IPS DF 4.7 (cell line): ENCODE results near the gene MACROD2.

Source experiments
- DNase-seq: peaks from one replicate; pipeline ENCODE4 v3.0.0-alpha.2; 2013; ENCODE audit warnings: low spot score; ENCODE audit errors: extremely low read depth

The MACROD2 gene

DNA sequence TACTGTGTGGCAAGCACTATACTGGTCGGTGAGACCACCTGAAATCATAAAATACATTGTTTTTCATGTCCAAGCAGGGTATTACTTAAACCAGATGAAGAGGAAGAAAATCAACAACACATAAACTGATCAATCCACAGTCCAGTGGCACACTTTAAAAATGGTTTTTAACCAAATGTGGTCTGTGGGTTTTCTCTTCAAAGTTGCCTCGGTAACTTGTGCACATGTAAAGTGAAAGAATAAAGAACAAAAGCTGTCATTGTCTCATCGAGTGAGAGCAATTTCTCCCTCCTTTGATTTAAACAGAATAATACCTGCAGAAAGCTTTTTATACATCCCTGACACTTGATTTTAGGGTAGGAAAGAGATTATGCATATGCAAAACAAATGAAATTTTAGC lies 338.4 kb downstream of the MACROD2 start:
- no peak for DNase-seq

DNA sequence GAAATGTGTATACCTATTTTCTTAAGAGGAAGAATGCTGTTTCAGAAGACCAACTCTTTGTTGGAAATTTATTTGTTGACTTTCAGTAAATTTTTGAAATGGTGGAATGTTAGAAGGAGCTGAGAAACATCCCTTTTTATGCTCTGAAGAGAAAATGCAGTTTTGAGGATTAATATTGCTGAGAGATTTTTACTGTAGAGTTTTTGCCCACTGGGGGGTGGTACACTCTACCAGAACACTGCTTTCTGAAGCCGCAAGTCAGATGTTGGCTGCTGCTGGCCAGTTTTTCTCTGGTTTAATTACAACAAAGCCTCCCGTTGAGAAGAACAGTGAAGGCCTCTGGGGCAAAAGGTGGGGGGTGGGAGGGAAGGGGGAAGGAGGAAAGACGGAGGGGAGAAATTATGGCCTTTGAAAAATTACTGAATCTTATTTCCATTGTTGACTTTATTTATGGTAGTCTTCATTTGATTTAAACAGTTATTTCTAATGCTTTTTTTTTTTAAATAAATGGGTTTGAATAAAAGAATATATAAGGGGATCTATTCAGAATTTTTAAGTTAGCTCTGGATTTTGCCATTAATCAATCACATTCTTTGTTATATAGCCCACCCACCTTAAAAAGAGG lies 339.1 kb downstream of the MACROD2 start:
- no peak for DNase-seq

DNA sequence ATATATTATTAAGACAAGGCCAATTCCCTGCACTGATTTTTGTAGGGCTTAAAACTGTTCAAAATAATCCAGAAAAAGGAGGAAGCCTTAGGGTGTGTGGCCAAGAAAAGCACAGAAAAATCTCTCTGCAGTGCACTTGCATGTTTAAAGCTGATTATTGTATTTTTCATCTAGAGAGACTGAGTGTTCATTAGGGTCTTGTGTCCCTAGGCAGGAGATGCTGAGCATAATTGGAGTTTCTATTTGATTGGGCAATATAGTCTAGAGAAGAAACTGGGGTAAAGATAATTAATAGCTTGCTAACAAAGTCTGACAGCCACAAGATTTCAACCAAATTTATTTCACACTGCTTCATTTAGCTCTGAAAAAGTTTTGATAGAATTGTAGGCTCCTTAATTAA lies 339.7 kb downstream of the MACROD2 start:
- DNase-seq: no peak

DNA sequence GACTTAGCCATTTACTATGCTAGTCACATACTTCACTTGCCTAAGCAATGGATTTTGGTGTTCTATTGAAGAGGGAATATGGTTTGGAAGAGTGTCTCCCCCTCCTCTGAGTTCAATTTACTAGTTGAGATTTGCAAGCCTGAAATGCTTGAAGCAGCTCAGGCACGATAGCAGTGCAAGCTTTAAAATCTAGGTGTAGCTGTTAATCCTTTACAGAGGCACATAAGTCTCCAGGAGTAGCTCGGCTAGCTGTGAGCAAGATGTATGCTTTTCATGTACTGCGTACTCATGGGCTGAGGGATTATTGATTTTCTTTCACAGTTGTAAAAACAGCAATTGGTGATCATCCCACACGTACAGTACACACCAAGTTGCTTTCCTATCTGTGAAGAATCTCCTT lies 341.4 kb downstream of the MACROD2 start:
- no peak for DNase-seq

DNA sequence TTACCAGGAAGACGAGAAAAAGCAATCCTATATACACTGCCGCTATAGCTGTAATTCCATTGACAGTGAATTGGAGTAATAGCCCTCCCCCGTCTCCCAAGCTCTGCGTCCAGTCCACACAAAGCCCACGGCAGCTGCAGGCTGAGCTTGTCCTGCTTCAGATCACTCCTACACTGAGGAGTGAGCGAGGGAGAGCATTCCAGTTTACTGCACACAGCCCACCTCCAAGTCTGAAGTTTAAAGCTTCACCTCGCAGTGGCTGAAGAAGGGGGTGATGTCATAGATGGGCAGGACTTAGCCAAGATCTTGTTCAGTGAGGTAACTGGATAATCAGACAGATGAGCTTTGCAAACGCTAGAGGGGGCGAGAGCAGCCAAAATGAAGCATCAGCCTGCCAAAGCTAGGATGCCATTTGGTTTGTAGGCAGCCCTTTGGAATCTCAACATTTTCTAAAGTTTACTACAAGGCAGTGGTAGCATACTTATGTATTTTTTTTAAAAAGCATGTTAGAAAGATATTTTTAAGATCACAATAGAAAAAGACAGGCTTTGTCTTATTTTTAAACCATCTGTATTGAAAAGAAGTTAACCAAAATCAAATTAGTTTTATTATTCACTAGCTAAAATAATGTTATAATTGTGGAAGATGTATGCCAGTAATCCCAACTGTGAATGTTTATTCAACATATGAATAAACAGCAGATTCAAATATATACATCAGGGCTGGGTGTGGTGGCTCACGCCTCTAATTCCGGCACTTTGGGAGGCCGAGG lies 342.3 kb downstream of the MACROD2 start, which contains the start of gene FLRT3:
TSS of gene FLRT3 (minus strand) at position 213 of the 772 bp plus-strand sequence. CDS start 10,106 bp downstream, outside the sequence.
- DNase-seq: peak; percentile 80

DNA sequence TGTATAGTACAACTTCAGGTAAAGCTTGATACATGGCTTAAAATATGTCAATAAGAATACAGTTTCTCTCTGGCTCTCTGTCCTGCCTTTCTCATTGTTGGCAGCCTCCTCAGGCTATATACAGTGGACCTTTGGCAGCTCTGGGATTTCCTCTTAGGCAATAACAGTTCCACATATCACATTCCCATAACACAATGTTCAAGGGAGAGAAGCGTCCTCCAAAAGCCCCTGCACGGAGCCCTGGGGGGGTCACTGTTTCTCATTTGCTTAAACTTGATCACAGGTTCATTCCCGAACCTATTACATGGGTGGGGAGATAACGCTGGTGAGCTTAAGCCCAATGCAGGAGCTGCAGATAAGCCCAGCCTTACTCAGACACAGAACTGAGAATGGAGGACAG lies 346.5 kb downstream of the MACROD2 start:
- DNase-seq: no peak

DNA sequence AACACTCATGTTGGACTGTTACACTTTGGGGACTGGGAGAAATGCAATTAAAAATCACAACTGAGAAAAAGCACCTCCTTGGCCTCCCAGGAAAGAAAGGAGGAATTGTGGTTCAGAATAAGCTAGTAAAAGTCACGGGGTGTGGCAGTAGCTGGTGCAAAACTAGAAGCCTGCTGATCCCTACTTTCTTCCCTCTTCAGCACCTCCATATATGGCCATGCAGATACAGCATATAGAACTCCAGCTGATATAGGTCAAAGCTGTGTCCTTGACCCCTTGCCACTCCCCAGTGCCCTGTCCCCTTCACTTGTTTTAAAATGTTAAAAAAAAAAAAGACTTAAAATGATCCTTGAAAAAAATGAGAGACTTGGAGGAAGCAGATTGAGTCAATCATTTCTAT lies 347.6 kb downstream of the MACROD2 start:
- no peak for DNase-seq

DNA sequence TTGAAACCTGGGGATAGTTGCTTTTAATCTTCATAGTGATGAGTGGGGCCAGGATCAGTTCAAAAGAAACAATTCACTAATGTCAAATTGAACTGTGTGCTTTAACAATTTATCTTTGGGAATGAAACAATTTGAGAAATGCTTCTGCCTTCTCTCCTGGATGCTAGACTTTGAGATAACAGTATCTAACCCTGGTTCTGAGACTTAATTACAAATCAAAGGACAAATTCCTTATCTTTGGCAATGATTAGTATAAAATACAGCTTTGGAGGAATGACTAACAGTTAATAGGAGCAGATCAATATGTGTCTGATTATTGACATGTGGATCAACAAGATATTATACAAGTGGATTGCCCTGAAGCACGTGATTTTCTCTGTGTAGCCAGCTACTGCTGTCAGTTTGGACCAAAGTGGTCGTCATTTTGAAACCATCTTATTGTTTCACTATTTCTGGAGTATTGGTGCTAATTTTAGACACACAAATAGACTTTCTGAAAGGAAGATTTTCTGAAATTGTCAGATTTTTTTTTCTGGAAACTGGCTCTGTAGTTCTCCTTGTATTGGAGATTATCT lies 348.3 kb downstream of the MACROD2 start:
- no peak for DNase-seq

DNA sequence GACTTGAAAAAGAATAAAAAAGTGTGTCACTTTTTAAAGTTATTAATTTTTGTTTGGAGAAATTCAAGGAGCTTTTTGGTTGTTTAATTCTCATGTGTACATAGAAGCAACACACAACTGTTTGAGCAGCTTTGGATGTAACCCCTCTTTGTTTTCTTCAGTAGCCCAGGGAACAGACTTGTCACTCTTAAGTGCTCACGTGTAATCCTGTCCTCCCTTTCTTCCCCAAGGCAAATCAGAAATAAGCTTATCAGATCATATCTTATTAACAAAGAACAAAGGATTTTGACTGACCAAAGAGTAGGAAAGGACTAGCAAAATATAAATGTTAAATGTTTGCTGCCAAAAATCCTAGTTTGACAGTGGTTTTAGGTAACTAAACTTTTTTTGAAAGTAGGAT lies 349.4 kb downstream of the MACROD2 start:
- no peak for DNase-seq

DNA sequence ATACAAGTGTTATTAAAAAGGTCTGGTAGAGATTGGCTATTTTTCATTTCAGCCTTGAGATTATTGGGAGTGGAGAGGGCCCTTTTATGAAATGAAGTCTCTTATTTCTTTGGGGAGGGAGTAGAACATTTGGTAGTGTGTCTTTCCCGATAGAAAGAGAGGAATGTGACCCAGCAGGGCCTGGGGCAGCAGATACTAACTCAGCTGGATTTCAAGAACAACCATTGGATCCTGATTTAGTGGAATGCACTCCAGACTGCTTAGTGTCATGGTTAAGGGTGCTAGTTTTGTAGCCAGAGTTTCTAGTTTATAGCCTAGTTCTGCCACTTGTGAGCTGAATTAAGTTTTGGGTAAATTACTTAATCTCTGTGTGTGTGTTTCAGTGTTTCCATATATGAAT lies 360.5 kb downstream of the MACROD2 start:
- no peak for DNase-seq

DNA sequence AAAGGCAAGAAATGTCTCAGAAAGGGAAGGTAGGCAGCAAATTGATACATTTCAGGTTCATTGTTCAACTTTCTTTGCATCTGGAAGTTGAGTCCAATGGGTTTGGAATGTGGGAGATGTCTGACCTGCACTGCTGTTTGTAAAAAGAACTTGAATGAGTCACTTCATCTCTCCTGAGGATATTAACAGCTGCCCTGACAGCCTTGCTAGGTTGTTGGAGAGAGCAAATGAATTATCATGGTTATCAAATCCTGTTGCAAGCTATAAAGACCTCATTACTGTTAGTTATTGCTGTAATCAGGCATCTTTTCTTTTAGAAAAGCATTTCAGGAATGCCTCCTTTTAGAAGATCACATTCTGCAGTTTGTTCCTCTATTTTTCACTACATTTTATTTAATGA lies 365.1 kb downstream of the MACROD2 start:
- no peak for DNase-seq

DNA sequence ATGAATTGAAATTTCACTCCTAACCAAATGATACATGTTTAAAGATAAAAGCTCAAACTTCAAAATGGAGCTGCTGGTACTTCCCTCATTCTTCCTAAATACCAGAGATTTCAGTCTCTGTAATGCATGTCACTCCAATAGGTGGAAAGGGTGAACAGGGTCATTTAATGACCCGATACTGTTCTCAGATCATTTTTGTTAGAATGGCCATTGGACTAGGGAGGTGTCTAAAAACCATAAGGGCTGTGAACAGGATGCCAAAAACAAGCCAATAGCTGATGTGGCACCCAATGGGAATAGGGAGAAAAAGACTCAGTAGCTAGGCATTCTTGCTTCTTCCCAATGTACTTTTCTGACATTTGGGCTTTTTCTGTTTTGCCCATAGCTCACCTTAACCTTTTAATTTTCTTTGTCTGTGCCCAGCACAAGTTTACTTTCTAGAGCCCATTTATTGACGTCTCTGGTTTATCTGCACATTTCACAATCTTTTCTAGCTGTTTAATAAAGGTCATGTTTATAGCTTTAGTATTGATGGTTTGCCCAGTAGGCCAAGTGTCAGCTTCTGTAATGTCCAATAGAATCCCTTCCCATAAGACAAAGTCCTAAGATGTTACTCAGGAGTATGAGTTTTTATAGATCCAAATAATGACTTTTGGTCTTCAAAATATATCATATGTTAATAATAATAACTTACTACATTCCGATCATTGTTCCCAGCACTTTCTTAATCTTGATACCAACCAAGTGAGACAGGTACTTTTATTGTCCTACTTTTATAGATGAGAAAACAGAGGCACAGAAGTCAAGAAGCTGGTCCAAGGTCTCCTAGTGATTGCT lies 366.4 kb downstream of the MACROD2 start:
- no peak for DNase-seq

DNA sequence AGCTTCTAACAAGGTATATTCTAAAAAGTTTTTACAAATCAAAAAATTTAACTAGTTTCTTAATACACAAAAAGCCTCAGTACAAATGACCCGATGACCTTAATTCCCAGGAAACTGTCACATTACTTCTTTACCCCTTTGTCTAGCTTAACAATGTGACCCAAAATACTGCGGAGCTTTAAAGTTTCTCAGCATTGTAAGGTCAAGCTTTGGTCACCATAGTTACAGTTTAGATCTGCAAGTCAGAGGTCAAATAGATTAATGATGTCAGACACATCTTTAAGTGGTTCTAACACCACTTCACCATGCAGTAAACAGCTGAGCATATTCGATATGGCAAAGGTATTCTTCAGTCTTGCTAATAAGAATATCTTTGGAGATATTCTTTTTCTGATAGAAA lies 378.9 kb downstream of the MACROD2 start:
- DNase-seq: no peak

DNA sequence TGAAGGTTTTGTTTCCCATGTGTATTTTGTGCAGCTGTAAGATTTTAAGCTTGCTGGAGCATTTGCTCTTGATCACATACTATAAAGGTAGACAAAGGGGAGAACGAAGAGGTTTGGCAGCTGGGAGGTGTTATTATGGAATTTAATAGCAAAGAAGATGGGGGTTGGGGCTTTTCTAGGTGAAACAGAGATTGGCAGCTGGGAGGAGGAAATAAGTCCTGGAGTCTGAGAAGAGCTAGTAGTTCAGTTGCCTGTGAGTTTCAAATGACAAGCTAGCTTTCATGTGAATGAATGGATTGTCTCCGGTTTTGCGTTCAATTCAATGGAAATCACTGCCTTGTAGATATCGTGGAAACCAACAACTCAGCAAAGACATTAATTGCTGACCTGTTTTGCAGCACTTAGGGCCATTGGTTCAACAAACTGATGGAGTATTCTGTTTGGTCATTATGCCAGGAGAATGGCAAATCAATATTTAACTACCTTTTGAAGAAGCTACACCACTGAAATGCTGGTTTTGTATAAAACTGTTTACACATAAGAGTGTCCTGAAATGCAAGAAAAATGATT lies 380.2 kb downstream of the MACROD2 start:
- DNase-seq: no peak

DNA sequence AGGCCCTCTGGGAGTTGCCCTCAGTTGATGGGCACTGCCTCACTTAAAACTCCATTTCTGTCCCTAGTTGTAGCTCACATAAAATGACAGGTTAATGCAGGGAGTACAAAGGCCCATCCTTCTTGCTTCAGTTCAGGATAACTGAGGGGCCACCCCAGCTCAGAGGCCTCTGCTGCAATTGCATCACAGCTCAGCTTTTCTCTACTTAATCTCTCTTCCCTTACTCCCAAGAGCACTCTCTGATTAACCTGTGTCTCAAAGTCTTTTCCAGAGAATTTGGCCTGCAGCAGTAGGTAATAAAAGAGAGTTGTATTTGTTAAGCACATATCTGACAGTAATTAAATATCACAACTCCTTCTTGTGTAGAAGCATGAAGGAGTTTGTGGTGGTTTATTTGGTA lies 383.0 kb downstream of the MACROD2 start:
- no peak for DNase-seq

DNA sequence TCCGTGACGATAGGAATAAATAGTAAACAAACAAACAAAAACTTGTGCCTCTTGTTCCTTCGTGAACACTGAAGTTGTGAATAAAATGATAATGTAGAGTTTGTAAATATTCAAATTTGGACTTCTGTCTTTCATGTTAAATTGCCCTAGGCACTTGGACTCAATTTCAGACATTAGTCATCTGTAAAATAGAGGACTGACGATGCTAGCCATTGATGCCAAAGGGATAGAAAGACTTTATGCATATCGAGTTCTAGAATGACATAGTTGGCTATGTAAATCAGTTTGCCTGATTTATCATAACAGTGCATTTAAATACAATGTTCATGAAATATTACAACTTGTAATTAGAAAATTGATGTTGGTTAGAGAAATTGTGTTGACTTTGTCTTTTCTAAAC lies 388.0 kb downstream of the MACROD2 start:
- DNase-seq: no peak

DNA sequence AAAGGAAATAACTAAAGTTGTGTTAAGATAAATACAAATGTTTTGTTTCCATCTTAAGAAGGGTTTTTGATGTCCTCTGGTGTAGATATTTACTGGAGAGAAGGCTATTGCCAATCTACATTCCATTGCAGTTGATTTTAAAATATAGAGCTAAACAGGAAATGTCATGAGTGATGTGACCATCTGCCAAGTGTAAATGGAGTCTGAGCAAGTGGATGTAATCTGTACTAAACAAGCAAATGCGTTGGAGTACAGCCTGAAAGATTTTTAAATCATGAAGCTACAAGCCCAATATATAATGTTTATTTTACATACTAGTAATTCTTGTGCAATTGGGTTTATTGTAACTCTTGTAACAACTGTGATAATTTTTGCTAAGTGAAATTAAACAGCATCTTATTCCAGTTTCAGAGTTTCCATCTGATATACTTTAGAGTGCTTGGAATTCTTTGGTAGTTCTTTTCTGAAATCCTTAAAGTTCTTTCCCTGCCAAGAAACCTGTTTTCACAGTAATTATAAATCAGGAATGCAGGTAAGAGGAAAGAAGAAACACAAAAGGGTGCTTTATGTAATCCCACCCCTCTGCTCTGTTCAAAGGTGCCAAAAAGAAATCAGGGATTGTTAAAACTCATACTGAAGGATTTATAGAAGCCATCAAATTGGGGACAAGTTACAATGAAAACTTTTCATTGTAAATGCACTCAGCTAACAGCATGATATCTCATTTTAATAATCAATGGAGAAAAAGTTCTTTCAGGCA lies 389.3 kb downstream of the MACROD2 start:
- DNase-seq: no peak

DNA sequence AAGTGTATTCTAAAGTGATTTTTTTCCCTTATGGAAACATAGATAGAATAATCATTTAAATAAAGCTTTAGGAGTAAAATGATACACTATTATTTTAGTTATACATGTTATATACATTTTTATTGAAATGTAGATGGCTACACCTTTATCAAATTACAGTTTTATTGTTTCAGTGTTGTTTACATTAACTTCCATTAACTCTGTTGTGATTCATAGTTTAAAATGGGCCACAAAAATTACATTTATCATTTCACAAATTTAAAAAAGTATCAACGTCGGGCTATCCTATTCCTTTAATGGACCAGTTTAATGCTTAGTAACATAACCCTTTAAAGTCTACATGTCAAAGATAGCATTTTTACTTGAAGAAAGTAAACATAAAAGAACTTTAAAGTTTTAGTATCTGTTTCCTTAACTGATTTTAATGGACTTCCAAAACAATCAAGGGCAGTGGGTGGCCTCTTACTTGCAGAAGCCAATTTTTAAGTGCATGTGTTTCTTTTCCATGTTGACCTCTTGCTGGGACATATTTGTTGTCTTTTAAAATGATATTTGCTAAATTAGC lies 389.9 kb downstream of the MACROD2 start:
- DNase-seq: no peak

DNA sequence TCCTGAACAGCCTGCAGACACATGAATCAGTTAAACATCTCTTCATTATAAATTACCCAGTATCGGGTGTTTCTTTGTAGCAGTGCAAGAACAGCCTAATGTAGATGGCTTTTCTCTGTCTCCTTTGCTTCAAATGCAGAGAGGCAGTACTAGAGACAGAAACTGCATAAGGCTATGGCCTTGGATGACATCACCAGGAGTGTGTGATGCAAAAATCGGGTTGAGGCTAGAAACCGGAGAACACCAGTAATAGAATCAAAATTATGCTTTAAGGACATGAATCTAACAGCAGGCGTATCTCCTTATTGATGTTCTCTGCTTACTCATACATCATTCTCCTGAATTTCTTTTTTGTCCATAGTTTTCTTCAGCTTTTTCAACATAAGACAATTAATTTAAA lies 391.4 kb downstream of the MACROD2 start:
- DNase-seq: no peak

DNA sequence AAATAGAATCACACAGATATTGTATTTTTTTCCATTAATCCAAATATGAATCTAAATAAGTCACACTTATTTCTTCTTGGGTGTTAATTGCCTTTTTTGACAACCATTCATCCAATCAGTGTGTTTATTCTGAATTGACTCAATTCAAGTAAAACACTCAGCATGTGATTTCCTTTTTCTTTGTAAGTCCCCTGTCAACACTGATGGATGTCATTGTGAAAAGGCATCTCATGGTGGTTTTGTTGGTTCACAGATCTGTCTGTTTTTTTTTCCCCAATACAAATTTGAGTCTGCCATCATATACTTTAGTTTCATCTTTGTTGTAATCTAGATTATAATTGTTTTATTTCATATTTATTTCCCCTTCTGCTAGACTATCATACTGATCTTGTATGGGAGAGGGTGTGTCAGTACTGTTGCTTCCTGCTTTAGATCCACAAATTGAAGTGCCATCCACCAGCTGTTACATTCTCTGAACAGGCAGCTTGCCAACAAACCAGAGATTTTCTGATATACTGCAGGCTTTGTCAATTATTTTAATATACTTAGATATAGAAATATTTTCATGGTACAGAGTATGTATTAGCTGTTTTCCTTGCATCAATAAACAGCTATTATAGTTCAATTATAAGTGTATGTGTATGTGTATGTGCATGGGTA lies 406.3 kb downstream of the MACROD2 start:
- DNase-seq: no peak
